HepG2 (cell line): ENCODE measurements around the gene CD86. TPM values are rescaled to one million over a fixed set of nuclear protein-coding genes. Genes with fewer than 3 reads are reported as not detected.

Experiments
- ATAC-seq: fragments of 200-7000 bp; cut with Tn5 transposase; 3 replicates; pipeline ENCODE4 v1.9.1; 2020; ENCODE audit warnings: mild to moderate bottlenecking, moderate library complexity
- BruUV-seq: library from RNA; stranded (reverse); fragments of 400-500 nt; replicated peaks from 2 replicates; lab custom pipeline; 2021; lab: Mats Ljungman, UMichigan
- CTCF ChIA-PET: fragments of 300-600 bp; formaldehyde crosslinking; extraction: SDS; loops from one replicate; lab custom pipeline; 2021; ENCODE audit warnings: low total read pairs, inconsistent platforms, low intra/inter-chr PET ratio; lab: Yijun Ruan, JAX
- POLR2A ChIA-PET: fragments of 350-600 bp; sonication (Branson Sonifier 250); formaldehyde crosslinking; loops from one replicate; lab custom pipeline; 2020; ENCODE audit warnings: antibody characterized with exemption, inconsistent platforms; lab: Yijun Ruan, JAX
- DNase-seq: peaks from one replicate; pipeline ENCODE4 v3.0.0-alpha.2; 2015; ENCODE audit warnings: low spot score
- FAIRE-seq: peaks from 3 replicates; lab custom pipeline; 2011; peaks lifted over from hg19 to GRCh38; lab: Jason Lieb, UNC
- H2AFZ ChIP-seq: one replicate; pipeline ENCODE4 v1.6.1; 2011; ENCODE audit warnings: low read length, inconsistent platforms
- H3K27ac ChIP-seq: fragments of 300-600 bp; 3 replicates; pipeline ENCODE4 v1.8.0; 2011; ENCODE audit warnings: mixed run types, mild to moderate bottlenecking, mixed read lengths, low read length, inconsistent platforms; ENCODE audit not compliant: insufficient read depth; ENCODE audit errors: extremely low read length
- H3K27me3 ChIP-seq, 2 experiments: fragments of 200-600 bp in 1 of 2; 2 replicates in 1 of 2; 3 replicates in 1 of 2; pipeline versions ENCODE4 v1.6.0 to v1.8.0; 2011; ENCODE audit warnings: low read length in 2 of 2, mild to moderate bottlenecking in 2 of 2, moderate library complexity in 2 of 2, inconsistent platforms in 1 of 2; ENCODE audit not compliant: insufficient read depth in 2 of 2, control insufficient read depth in 1 of 2
- H3K36me3 ChIP-seq, 2 experiments: fragments of 200-600 bp in 1 of 2; replicated peaks in 1 of 2; 2 replicates in 1 of 2; 3 replicates in 1 of 2; pipeline versions ENCODE4 v1.5.1 to v1.8.0; 2011; ENCODE audit warnings: low read length in 2 of 2, inconsistent platforms in 1 of 2; ENCODE audit not compliant: insufficient read depth in 2 of 2, control insufficient read depth in 1 of 2
- H3K4me1 ChIP-seq: 2 replicates; pipeline ENCODE4 v1.5.1; 2012; ENCODE audit warnings: low read length, inconsistent platforms; ENCODE audit not compliant: insufficient read depth
- H3K4me2 ChIP-seq: 2 replicates; pipeline ENCODE4 v1.6.0; 2011; ENCODE audit warnings: low read depth, low read length, inconsistent platforms
- H3K4me3 ChIP-seq, 3 experiments: fragments of 200-600 bp in 1 of 3; sonication (generic), shearing (Covaris generic) in 1 of 3; replicated peaks in 1 of 3; 2 replicates each; pipeline ENCODE4 v1.5.1; 2011 to 2016; ENCODE audit warnings: low read length in 3 of 3, inconsistent platforms in 2 of 3, low read depth in 2 of 3, mild to moderate bottlenecking in 2 of 3, control low read depth in 1 of 3, mixed read lengths in 1 of 3; ENCODE audit not compliant: insufficient read depth in 1 of 3
- H3K79me2 ChIP-seq: one replicate; pipeline ENCODE4 v1.6.1; 2011; ENCODE audit warnings: low read length, inconsistent platforms; ENCODE audit not compliant: insufficient read depth
- H3K9ac ChIP-seq: 2 replicates; pipeline ENCODE4 v1.6.0; 2011; ENCODE audit warnings: mild to moderate bottlenecking, low read depth, low read length, inconsistent platforms; ENCODE audit not compliant: insufficient read depth
- H3K9me3 ChIP-seq: 2 replicates; pipeline ENCODE4 v1.5.1; 2012; ENCODE audit warnings: mild to moderate bottlenecking, low read length
- H4K20me1 ChIP-seq: 2 replicates; pipeline ENCODE4 v1.6.0; 2011; ENCODE audit warnings: inconsistent platforms, mild to moderate bottlenecking, low read length, moderate library complexity; ENCODE audit not compliant: insufficient read depth
- EP300 ChIP-seq, 3 experiments: sonication (generic) in 1 of 3; formaldehyde crosslinking in 1 of 3; IDR thresholded peaks; 2 replicates each; pipeline versions ENCODE4 v1.5.1 to v1.6.1; 2011 to 2020; ENCODE audit warnings: low read depth in 2 of 3, low read length in 2 of 3, borderline replicate concordance in 1 of 3, improper control_type of control experiment in 1 of 3, mild to moderate bottlenecking in 1 of 3, missing genetic modification reagents in 1 of 3, moderate library complexity in 1 of 3
- HMGA1 ChIP-seq: sonication (generic); formaldehyde crosslinking; conservative IDR thresholded peaks from 2 replicates; pipeline ENCODE4 v1.4.0; 2020; ENCODE audit warnings: missing genetic modification reagents
- HNF4G ChIP-seq, 2 experiments: sonication (generic) in 1 of 2; formaldehyde crosslinking in 1 of 2; IDR thresholded peaks; 2 replicates each; pipeline versions ENCODE4 v1.4.0 to v1.6.1; 2011 to 2020; ENCODE audit warnings: borderline replicate concordance in 2 of 2, low read depth in 2 of 2, mild to moderate bottlenecking in 2 of 2, low read length in 1 of 2, missing genetic modification reagents in 1 of 2, moderate library complexity in 1 of 2
- KDM4B ChIP-seq: sonication (generic); formaldehyde crosslinking; IDR thresholded peaks from 2 replicates; pipeline ENCODE4 v1.4.0; 2020; ENCODE audit warnings: missing genetic modification reagents
- KLF9 ChIP-seq: IDR thresholded peaks from 2 replicates; pipeline ENCODE4 v1.6.1; 2016; ENCODE audit warnings: low read depth
- NR2F1 ChIP-seq, 2 experiments: fragments of 450-650 bp in 1 of 2; formaldehyde crosslinking in 1 of 2; IDR thresholded peaks; 2 replicates each; pipeline versions ENCODE4 v1.5.0 to v1.6.1; 2016 to 2020; ENCODE audit warnings: mild to moderate bottlenecking in 1 of 2, missing compliant biosample characterization in 1 of 2, missing genetic modification reagents in 1 of 2, moderate library complexity in 1 of 2
- PAX8 ChIP-seq: sonication (generic); formaldehyde crosslinking; IDR thresholded peaks from 2 replicates; pipeline ENCODE4 v1.8.0; 2022; ENCODE audit warnings: mild to moderate bottlenecking, missing genetic modification reagents, borderline replicate concordance
- PPARG ChIP-seq: conservative IDR thresholded peaks from 2 replicates; pipeline ENCODE4 v1.6.1; 2016; ENCODE audit warnings: missing biosample characterization, missing genetic modification reagents
- PRMT3 ChIP-seq: sonication (generic); formaldehyde crosslinking; IDR thresholded peaks from 2 replicates; pipeline ENCODE4 v1.8.1; 2022; ENCODE audit warnings: low read depth, mild to moderate bottlenecking, moderate library complexity, missing genetic modification reagents, borderline replicate concordance
- RXRB ChIP-seq: IDR thresholded peaks from 2 replicates; pipeline ENCODE4 v1.6.1; 2016; ENCODE audit warnings: borderline replicate concordance, missing genetic modification reagents, missing compliant biosample characterization
- ZNF234 ChIP-seq: sonication (generic); formaldehyde crosslinking; conservative IDR thresholded peaks from 2 replicates; pipeline ENCODE4 v1.5.1; 2020; ENCODE audit warnings: mild to moderate bottlenecking, missing genetic modification reagents
- ZNF263 ChIP-seq: sonication (generic); formaldehyde crosslinking; IDR thresholded peaks from 2 replicates; pipeline ENCODE4 v1.4.0; 2020; ENCODE audit warnings: missing genetic modification reagents
- ZNF329 ChIP-seq: sonication (generic); formaldehyde crosslinking; IDR thresholded peaks from 2 replicates; pipeline ENCODE4 v1.9.0; 2021; ENCODE audit warnings: low read depth, mild to moderate bottlenecking, missing genetic modification reagents
- ZNF839 ChIP-seq: sonication (generic); formaldehyde crosslinking; IDR thresholded peaks from 2 replicates; pipeline ENCODE4 v1.4.0; 2020; ENCODE audit warnings: missing genetic modification reagents, mild to moderate bottlenecking, borderline replicate concordance
- WGBS: methylation state at CpG from one replicate; pipeline ENCODE4 v1.1.6; 2017; ENCODE audit warnings: low lambda C conversion rate; 5-methylcytosine and 5-hydroxymethylcytosine counted together
- in situ Hi-C: cut with HindIII; loops from 2 replicates; pipeline ENCODE4 v1.10.0; 2017; ENCODE audit warnings: low pct_unique_long_range_greater_than_20kb; ENCODE audit not compliant: extremely low pct_ligation_motif_present
- intact Hi-C: fragments of 100-400 bp; cut with micrococcal nuclease; formaldehyde crosslinking; loops from one replicate; pipeline ENCODE4 v1.10.0; 2022; ENCODE audit not compliant: unreplicated experiment
- polyA plus RNA-seq, 8 experiments: library from polyadenylated mRNA; depleted of rRNA in 3 of 8; stranded (reverse) in 7 of 8; unstranded in 1 of 8; fragments of >200 nt; fragmentation: Illumina TruSeq in 4 of 8; extraction: Trizol in 4 of 8; gene quantifications; 2 replicates each; pipeline versions ENCODE4 v1.2.1 to v1.2.3, GENCODE V29; 2011 to 2016; ENCODE audit warnings: low read depth in 4 of 8, missing spikeins in 1 of 8, mixed read lengths in 1 of 8; ENCODE audit not compliant: insufficient read depth in 1 of 8
- total RNA-seq, 5 experiments: library from RNA; depleted of rRNA; stranded (reverse); fragments of >200 nt; fragmentation: Illumina TruSeq; extraction: Trizol; gene quantifications; 2 replicates each; pipeline ENCODE4 v1.2.3, GENCODE V29; 2016; ENCODE audit warnings: low read depth in 1 of 5
- TF ChIP-seq, protein P1 (sequence below): sonication (generic); formaldehyde crosslinking; IDR thresholded peaks from 2 replicates; pipeline ENCODE4 v1.4.0; 2020; ENCODE audit warnings: missing genetic modification reagents, borderline replicate concordance
- TF ChIP-seq, protein P2 (sequence below): sonication (generic); formaldehyde crosslinking; IDR thresholded peaks from 2 replicates; pipeline ENCODE4 v1.5.0; 2020; ENCODE audit warnings: mild to moderate bottlenecking, missing genetic modification reagents, borderline replicate concordance

The CD86 gene
- total and polyA plus RNA-seq, 2 of the 13 experiments (the other 11 are each of a cell fraction or from before 2014, with no cell fraction given), result not detected

DNA sequence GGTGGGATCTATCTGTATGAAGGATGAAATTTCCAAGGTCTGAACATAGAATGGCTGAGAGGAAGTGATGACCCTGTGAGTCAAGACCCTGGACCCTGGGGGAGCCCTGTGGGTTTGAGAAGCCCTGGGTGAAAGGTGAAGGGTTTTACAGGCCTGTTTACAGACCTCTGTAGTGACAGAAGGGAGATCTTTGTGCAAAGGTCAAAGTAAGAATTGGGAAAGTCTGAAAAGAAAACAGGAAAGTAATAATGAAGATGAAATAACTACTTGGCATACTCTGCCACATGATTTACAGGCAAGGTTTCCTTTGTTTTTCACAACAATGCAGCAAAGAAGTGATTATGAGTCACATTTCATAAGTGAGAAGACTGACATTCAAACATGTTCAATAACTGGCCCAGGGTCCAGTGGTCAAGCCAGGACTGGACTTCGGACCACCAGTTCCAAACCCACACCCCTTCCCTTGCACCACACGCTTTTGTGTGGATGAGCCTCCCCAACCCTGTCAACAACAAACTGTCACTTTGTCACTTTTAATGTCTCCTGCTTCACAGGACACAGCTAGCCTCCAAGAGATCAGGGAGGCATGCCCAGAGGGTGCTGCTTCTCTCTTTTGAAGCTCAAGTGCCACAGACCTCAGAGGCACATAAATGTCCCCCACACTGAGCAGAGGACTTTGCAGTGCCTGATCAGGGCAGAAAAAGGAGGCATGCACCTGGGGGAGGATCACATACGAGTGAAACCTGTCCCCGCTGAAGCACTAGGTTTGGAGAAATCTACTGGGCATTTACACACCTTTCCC, 21.5 kb downstream of the CD86 start:
- no peaks in the 10 kb centered on the region for H4K20me1 ChIP-seq
- peak; percentile 81 for ATAC-seq
- intact Hi-C loops (no loop called here), in situ Hi-C loops (no loop called here)
- peaks cover 19% of the 10 kb centered on the region for H3K4me1 ChIP-seq
- ChIA-PET POLR2A (no interaction called here), CTCF (no interaction called here)
- H3K27ac ChIP-seq, result peak overlapping the region; percentile 5
- WGBS, result 0% methylated on average over 4 of the region's 4 CpGs
- no peak for FAIRE-seq
- no peaks in the 10 kb centered on the region for H3K36me3 ChIP-seq
- no peaks in the 10 kb centered on the region for H3K79me2 ChIP-seq
- peak overlapping the region; percentile 42 for H3K4me2 ChIP-seq
- no peak overlapping the region for H2AFZ ChIP-seq
- DNase-seq, result peak; percentile 16
- peaks cover 0 to 14% of the 10 kb centered on the region in 2 experiments; a peak in 3 of 5 replicates for H3K27me3 ChIP-seq
- H3K9me3 ChIP-seq, result no peaks in the 10 kb centered on the region
- BruUV-seq, result no TSS peak
- H3K4me3 ChIP-seq, result no peak overlapping the region; a peak in 1 of 6 replicates
- H3K9ac ChIP-seq, result no peak overlapping the region
- TF ChIP-seq PRMT3 (no peak), ZNF263 (no peak), PPARG (CRISPR knock-in tag) (peak; percentile 67), RXRB (CRISPR knock-in tag) (peak; percentile 37; the same call in 1 of the 2 replicates), KDM4B (CRISPR knock-in tag) (no peak), NR2F1 (CRISPR knock-in tag; IDR thresholded peaks at IDR 0.05) (no peak), ZNF839 (CRISPR knock-in tag) (no peak), ZNF234 (CRISPR knock-in tag) (no peak), HNF4G (IDR thresholded peaks at IDR 0.05; ENCODE audit: borderline replicate concordance, low read depth, low read length) (peak; percentile 74), HNF4G (CRISPR knock-in tag; IDR thresholded peaks at IDR 0.05; ENCODE audit: borderline replicate concordance, low read depth) (no peak), KLF9 (no peak), HMGA1 (no peak), ZNF329 (CRISPR knock-in tag) (no peak), EP300 (IDR thresholded peaks at IDR 0.05; ENCODE audit: low read depth in 2 of 2, low read length in 2 of 2) (0 out of 4 replicates have a peak, but pooled peaks of 1 of the 2 experiments have one; percentile 14), EP300 (CRISPR knock-in tag; IDR thresholded peaks at IDR 0.05; ENCODE audit: borderline replicate concordance) (no peak), PAX8 (no peak)
- TF ChIP-seq, protein P1, sequence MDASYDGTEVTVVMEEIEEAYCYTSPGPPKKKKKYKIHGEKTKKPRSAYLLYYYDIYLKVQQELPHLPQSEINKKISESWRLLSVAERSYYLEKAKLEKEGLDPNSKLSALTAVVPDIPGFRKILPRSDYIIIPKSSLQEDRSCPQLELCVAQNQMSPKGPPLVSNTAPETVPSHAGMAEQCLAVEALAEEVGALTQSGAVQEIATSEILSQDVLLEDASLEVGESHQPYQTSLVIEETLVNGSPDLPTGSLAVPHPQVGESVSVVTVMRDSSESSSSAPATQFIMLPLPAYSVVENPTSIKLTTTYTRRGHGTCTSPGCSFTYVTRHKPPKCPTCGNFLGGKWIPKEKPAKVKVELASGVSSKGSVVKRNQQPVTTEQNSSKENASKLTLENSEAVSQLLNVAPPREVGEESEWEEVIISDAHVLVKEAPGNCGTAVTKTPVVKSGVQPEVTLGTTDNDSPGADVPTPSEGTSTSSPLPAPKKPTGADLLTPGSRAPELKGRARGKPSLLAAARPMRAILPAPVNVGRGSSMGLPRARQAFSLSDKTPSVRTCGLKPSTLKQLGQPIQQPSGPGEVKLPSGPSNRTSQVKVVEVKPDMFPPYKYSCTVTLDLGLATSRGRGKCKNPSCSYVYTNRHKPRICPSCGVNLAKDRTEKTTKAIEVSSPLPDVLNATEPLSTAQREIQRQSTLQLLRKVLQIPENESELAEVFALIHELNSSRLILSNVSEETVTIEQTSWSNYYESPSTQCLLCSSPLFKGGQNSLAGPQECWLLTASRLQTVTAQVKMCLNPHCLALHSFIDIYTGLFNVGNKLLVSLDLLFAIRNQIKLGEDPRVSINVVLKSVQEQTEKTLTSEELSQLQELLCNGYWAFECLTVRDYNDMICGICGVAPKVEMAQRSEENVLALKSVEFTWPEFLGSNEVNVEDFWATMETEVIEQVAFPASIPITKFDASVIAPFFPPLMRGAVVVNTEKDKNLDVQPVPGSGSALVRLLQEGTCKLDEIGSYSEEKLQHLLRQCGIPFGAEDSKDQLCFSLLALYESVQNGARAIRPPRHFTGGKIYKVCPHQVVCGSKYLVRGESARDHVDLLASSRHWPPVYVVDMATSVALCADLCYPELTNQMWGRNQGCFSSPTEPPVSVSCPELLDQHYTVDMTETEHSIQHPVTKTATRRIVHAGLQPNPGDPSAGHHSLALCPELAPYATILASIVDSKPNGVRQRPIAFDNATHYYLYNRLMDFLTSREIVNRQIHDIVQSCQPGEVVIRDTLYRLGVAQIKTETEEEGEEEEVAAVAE (CRISPR knock-in tag), result no peak
- TF ChIP-seq, protein P2, sequence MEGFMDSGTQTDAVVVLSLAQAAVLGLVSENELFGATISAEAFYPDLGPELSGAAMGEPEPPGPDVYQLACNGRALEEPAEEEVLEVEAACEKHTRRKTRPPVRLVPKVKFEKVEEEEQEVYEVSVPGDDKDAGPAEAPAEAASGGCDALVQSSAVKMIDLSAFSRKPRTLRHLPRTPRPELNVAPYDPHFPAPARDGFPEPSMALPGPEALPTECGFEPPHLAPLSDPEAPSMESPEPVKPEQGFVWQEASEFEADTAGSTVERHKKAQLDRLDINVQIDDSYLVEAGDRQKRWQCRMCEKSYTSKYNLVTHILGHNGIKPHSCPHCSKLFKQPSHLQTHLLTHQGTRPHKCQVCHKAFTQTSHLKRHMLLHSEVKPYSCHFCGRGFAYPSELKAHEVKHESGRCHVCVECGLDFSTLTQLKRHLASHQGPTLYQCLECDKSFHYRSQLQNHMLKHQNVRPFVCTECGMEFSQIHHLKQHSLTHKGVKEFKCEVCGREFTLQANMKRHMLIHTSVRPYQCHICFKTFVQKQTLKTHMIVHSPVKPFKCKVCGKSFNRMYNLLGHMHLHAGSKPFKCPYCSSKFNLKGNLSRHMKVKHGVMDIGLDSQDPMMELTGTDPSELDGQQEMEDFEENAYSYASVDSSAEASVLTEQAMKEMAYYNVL (CRISPR knock-in tag), result no peak
